IMR-90 (cell line): ENCODE measurements around the gene LTBP1. TPM values are rescaled to one million over a fixed set of nuclear protein-coding genes. Genes with fewer than 3 reads are reported as not detected.

ENCODE experiments used
- ATAC-seq: fragments of 200-7000 bp; cut with Tn5 transposase; 2 replicates; pipeline ENCODE4 v1.9.1; 2020; ENCODE audit warnings: low read depth, mild to moderate bottlenecking, moderate library complexity
- BruUV-seq: library from RNA; stranded (reverse); fragments of 400-500 nt; replicated peaks from 2 replicates; lab custom pipeline; 2021; lab: Mats Ljungman, UMichigan
- CTCF ChIA-PET: fragments of 300-600 bp; formaldehyde crosslinking; extraction: SDS; loops from one replicate; lab custom pipeline; 2021; ENCODE audit warnings: antibody characterized with exemption; lab: Yijun Ruan, JAX
- POLR2A ChIA-PET: fragments of 300-600 bp; sonication (Branson Sonifier 250); formaldehyde crosslinking; loops from one replicate; lab custom pipeline; 2022; ENCODE audit warnings: antibody characterized with exemption; ENCODE audit not compliant: unreplicated experiment; lab: Charles Lee
- DNase-seq: peaks from one replicate; pipeline ENCODE4 v3.0.0; 2013
- H2AFZ ChIP-seq: replicated peaks from 2 replicates; pipeline ENCODE3; 2013; ENCODE audit warnings: low read length, mild to moderate bottlenecking; ENCODE audit not compliant: poor library complexity
- H2AK5ac ChIP-seq: 2 replicates; pipeline ENCODE4 v1.6.1; 2013; ENCODE audit warnings: low read depth, low read length, inconsistent platforms
- H2AK9ac ChIP-seq: replicated peaks from 2 replicates; pipeline ENCODE3; 2013; ENCODE audit warnings: mild to moderate bottlenecking, low read depth, low read length, moderate library complexity; ENCODE audit not compliant: poor library complexity
- H2BK120ac ChIP-seq: 2 replicates; pipeline ENCODE4 v1.6.1; 2013; ENCODE audit warnings: low read depth, low read length, inconsistent platforms
- H2BK15ac ChIP-seq: 3 replicates; pipeline ENCODE4 v1.6.1; 2013; ENCODE audit warnings: low read depth, low read length, inconsistent platforms
- H2BK20ac ChIP-seq: 2 replicates; pipeline ENCODE4 v1.6.1; 2013; ENCODE audit warnings: low read depth, mild to moderate bottlenecking, inconsistent platforms, low read length, moderate library complexity
- H2BK5ac ChIP-seq: 2 replicates; pipeline ENCODE4 v1.6.1; 2013; ENCODE audit warnings: mild to moderate bottlenecking, low read depth, low read length, inconsistent platforms; ENCODE audit not compliant: poor library complexity, severe bottlenecking
- H3K14ac ChIP-seq: replicated peaks from 2 replicates; pipeline ENCODE4 v1.6.1; 2013; ENCODE audit warnings: low read depth, low read length, inconsistent platforms
- H3K18ac ChIP-seq: 2 replicates; pipeline ENCODE4 v1.6.1; 2013; ENCODE audit warnings: low read depth, low read length, control low read depth
- H3K23ac ChIP-seq: 2 replicates; pipeline ENCODE4 v1.6.1; 2013; ENCODE audit warnings: low read depth, low read length, inconsistent platforms
- H3K27ac ChIP-seq: 2 replicates; pipeline ENCODE4 v1.5.1; 2013; ENCODE audit warnings: mild to moderate bottlenecking, control low read depth, low read length; ENCODE audit not compliant: insufficient read depth
- H3K27me3 ChIP-seq: 2 replicates; pipeline ENCODE4 v1.6.1; 2013; ENCODE audit warnings: low read length; ENCODE audit not compliant: control insufficient read depth, insufficient read depth
- H3K36me3 ChIP-seq: 2 replicates; pipeline ENCODE4 v1.6.1; 2013; ENCODE audit warnings: low read length, mixed read lengths; ENCODE audit not compliant: control insufficient read depth, insufficient read depth
- H3K4ac ChIP-seq: 2 replicates; pipeline ENCODE4 v1.6.1; 2013; ENCODE audit warnings: low read depth, low read length, inconsistent platforms
- H3K4me1 ChIP-seq: 2 replicates; pipeline ENCODE4 v1.6.1; 2013; ENCODE audit warnings: low read length, mixed read lengths; ENCODE audit not compliant: control insufficient read depth, insufficient read depth
- H3K4me2 ChIP-seq: 2 replicates; pipeline ENCODE4 v1.6.1; 2013; ENCODE audit warnings: low read depth, mild to moderate bottlenecking, control low read depth, low read length, moderate library complexity
- H3K4me3 ChIP-seq: 2 replicates; pipeline ENCODE4 v1.5.1; 2013; ENCODE audit warnings: low read depth, mild to moderate bottlenecking, control low read depth, low read length, moderate library complexity; ENCODE audit not compliant: insufficient read depth
- H3K56ac ChIP-seq: 2 replicates; pipeline ENCODE4 v1.6.1; 2013; ENCODE audit warnings: low read length, inconsistent platforms; ENCODE audit not compliant: insufficient read depth; ENCODE audit errors: extremely low read depth
- H3K79me1 ChIP-seq, 2 experiments: 2 replicates each; pipeline ENCODE4 v1.6.1; 2013; ENCODE audit warnings: low read length in 2 of 2, inconsistent platforms in 1 of 2, low read depth in 1 of 2
- H3K9ac ChIP-seq: 2 replicates; pipeline ENCODE4 v1.6.1; 2013; ENCODE audit warnings: low read depth, low read length, control low read depth
- H3K9me1 ChIP-seq: 2 replicates; pipeline ENCODE4 v1.6.1; 2013; ENCODE audit warnings: low read length, inconsistent platforms; ENCODE audit not compliant: insufficient read depth
- H3K9me3 ChIP-seq: 2 replicates; pipeline ENCODE4 v1.6.1; 2013; ENCODE audit warnings: low read length; ENCODE audit not compliant: control insufficient read depth, insufficient read depth
- H4K20me1 ChIP-seq: 2 replicates; pipeline ENCODE4 v1.6.1; 2013; ENCODE audit warnings: low read length, inconsistent platforms; ENCODE audit not compliant: insufficient read depth
- H4K5ac ChIP-seq: 2 replicates; pipeline ENCODE4 v1.6.1; 2013; ENCODE audit warnings: mild to moderate bottlenecking, low read depth, low read length, control low read depth
- H4K8ac ChIP-seq, 2 experiments: 2 replicates each; pipeline ENCODE4 v1.6.1; 2013; ENCODE audit warnings: low read depth in 2 of 2, low read length in 2 of 2, control low read depth in 1 of 2, inconsistent platforms in 1 of 2
- H4K91ac ChIP-seq: 2 replicates; pipeline ENCODE4 v1.6.1; 2013; ENCODE audit warnings: low read depth, low read length, inconsistent platforms; ENCODE audit not compliant: insufficient read depth
- CHD1 ChIP-seq: IDR thresholded peaks from 2 replicates; pipeline ENCODE4 v1.6.1; 2012; ENCODE audit warnings: low read depth, low read length, improper control_type of control experiment
- WGBS, 2 experiments: methylation state at CpG; one replicate each; pipeline versions ENCODE4 v1.1.5 to v1.1.7; 2013; ENCODE audit warnings: missing lambda C conversion rate in 2 of 2; ENCODE audit not compliant: insufficient read length in 1 of 2; ENCODE audit errors: extremely low coverage in 2 of 2; 5-methylcytosine and 5-hydroxymethylcytosine counted together
- dilution Hi-C: fragments of 300-500 bp; cut with HindIII; formaldehyde crosslinking; loops from one replicate; pipeline ENCODE4 v1.14.3; 2018; ENCODE audit warnings: low sequenced_read_pairs; ENCODE audit not compliant: unreplicated experiment
- in situ Hi-C: fragments of 300-500 bp; cut with MboI; formaldehyde crosslinking; loops from 3 replicates; pipeline ENCODE4 v1.14.3; 2019; ENCODE audit warnings: low sequenced_read_pairs, inconsistent platforms, mixed read lengths
- intact Hi-C: fragments of 100-400 bp; cut with micrococcal nuclease; formaldehyde crosslinking; loops from 2 replicates; pipeline ENCODE4 v1.10.0; 2022
- polyA plus RNA-seq, 3 experiments: library from polyadenylated mRNA; depleted of rRNA; stranded (reverse); fragments of >200 nt; gene quantifications; 2 replicates each; pipeline ENCODE4 v1.2.3, GENCODE V29; 2012; ENCODE audit warnings: low replicate concordance in 1 of 3
- total RNA-seq: library from RNA; depleted of rRNA; stranded (reverse); fragments of >200 nt; gene quantifications from 2 replicates; pipeline ENCODE4 v1.2.3, GENCODE V29; 2012

The LTBP1 gene
- total and polyA plus RNA-seq, 2 of the 4 experiments (the other 2 are of a cell fraction): 235 to 326 TPM

- Histone ChIP-seq H3K36me3 (peaks cover 33% of the 10 kb centered on the region), H3K4me2 (no peak overlapping the region), H3K9ac (no peak overlapping the region), H4K91ac (no peak overlapping the region), H3K18ac (no peak overlapping the region), H2BK120ac (no peak overlapping the region), H3K9me1 (peaks cover 13% of the 10 kb centered on the region), H3K79me1 (peaks cover 5 to 36% of the 10 kb centered on the region in 2 experiments), H3K23ac (peak overlapping the region; percentile 4; the same call in 1 of the 2 replicates), H3K4ac (no peak overlapping the region), H2BK20ac (no peak overlapping the region), H2BK15ac (no peak overlapping the region), H3K4me1 (no peaks in the 10 kb centered on the region), H3K9me3 (no peaks in the 10 kb centered on the region), H3K27ac (no peak overlapping the region), H4K20me1 (no peaks in the 10 kb centered on the region), H2AFZ (no peak overlapping the region), H3K27me3 (no peaks in the 10 kb centered on the region), H2AK9ac (no peak overlapping the region), H3K4me3 (no peak overlapping the region), H4K8ac (no peak overlapping the region), H2AK5ac (no peak overlapping the region), H4K5ac (no peak overlapping the region), H2BK5ac (no peak overlapping the region), H3K14ac (no peak overlapping the region), H3K56ac (no peak overlapping the region)
- in situ Hi-C loops: no loop called here
- 83% methylated on average over 1 of the region's 3 CpGs; no CpG with 5 or more reads in 1 of the 2 experiments for WGBS, 2 experiments
- dilution Hi-C loops: no loop called here
- BruUV-seq: no TSS peak
- no peak for TF ChIP-seq CHD1
- intact Hi-C loops: no loop called here
- CTCF ChIA-PET: no interaction called here
- POLR2A ChIA-PET: no interaction called here
- no peak for ATAC-seq
- DNase-seq: no peak
Observed at GRCh38 chr2:33344230-33344629, 397.5 kb downstream of the LTBP1 start.
